GM19043 (cell line): ENCODE measurements around the gene UMOD.

Source experiments
- ATAC-seq: cut with Tn5 transposase; IDR thresholded peaks from one replicate; pipeline ENCODE4 v1.9.1; 2021; ENCODE audit warnings: low read depth; ENCODE audit not compliant: unreplicated experiment

UMOD gene

GRCh38 chr16:20369452-20370054 is 17.0 kb upstream of the UMOD start:
- no peak for ATAC-seq

GRCh38 chr16:20364051-20364450 is 11.5 kb upstream of the UMOD start:
- ATAC-seq = no peak

- no peak for ATAC-seq
Measured at GRCh38 chr16:20363191-20363590, 10.7 kb upstream of the UMOD start.

GRCh38 chr16:20359997-20360396 is 7.5 kb upstream of the UMOD start:
- no peak for ATAC-seq

- no peak for ATAC-seq
Measured at GRCh38 chr16:20355114-20355782, 2.7 kb upstream of the UMOD start.

- ATAC-seq = no peak
Measured at GRCh38 chr16:20353379-20353778, 864 bp upstream of the UMOD start.

DNA sequence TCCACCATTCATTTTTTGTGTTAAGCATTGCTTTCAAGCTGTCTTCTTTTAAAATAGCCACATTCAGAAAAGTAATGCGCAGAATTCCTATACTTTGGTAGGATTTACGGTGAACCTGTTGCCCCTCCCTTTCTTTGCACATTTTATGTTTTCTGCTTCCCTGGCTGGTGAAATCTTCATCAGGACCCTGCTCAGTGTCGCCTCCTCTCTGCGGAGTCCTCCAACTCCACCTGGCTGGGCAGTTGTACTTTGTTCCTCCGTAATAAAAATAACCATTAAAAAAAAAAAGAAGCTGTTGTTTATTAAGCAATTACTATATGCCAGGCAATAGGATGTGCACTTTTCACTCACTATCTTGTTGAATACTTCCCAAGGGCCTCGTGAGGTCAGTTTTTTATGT is 2.9 kb downstream of the UMOD start:
- no peak for ATAC-seq

GRCh38 chr16:20348365-20349185 is 3.9 kb downstream of the UMOD start:
- no peak for ATAC-seq

DNA sequence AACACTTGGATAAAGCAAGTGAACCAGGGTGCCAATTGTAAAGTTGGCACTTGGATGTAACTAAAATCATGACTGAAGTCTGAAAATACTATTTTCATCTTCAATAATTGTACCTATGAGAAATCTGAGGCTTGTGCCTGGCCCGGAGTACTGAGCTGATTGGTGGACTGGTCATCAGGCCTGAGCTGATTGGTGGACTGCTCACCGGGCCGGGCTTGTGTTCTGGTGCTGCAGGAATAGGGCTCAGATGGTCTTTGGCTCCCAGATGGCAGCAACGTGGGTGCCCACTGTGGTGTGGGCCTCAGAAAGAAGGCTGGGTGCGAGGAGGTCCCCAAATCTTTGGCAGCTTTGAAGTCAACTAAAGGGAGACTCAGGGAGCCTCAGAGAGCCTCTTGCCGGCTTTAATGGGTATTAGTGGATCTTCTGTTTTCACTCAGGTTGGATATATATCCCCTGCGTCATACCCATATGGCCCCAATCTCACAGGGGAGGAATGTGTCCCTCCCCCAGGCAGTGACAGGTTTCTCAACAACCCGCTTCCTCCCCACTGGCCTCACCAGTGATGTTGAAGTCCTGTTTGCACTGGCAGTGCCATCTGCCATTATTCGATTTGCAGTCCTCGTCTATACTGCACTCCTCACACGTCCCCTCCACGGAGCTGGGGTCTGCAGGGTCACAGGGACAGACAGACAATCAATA is 4.7 kb downstream of the UMOD start:
- no peak for ATAC-seq

- ATAC-seq = no peak
Measured at GRCh38 chr16:20344611-20345010, 7.9 kb downstream of the UMOD start.

- ATAC-seq = no peak
Measured at GRCh38 chr16:20339744-20340143, 12.8 kb downstream of the UMOD start.

- ATAC-seq = no peak
Measured at GRCh38 chr16:20336955-20337354, 15.6 kb downstream of the UMOD start.

- ATAC-seq = no peak
Measured at GRCh38 chr16:20334396-20334795, 18.1 kb downstream of the UMOD start.

DNA sequence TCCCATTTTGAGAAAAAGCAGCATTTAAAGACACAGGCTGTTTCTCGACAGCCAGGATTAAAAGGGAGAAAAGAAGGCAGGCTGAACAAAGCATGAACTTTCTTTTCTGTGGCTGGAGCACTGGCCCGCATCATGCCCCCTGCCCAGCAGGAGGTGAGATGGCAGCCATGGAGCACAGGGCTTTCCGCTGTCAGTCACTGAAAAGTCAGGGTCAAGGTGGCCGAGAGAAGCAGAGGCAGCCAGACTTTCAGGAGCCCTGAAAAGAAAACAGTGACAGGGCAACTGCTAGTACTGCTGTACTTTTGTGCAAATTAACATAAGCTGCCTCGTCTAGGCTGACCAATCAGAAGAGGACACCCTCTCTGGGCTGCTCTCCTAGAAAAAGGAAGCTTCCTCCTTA is 19.4 kb downstream of the UMOD start:
- ATAC-seq = no peak

GRCh38 chr16:20332411-20332810 is 20.1 kb downstream of the UMOD start:
- no peak for ATAC-seq

- ATAC-seq = no peak
Measured at GRCh38 chr16:20331635-20332034, 20.9 kb downstream of the UMOD start.

DNA sequence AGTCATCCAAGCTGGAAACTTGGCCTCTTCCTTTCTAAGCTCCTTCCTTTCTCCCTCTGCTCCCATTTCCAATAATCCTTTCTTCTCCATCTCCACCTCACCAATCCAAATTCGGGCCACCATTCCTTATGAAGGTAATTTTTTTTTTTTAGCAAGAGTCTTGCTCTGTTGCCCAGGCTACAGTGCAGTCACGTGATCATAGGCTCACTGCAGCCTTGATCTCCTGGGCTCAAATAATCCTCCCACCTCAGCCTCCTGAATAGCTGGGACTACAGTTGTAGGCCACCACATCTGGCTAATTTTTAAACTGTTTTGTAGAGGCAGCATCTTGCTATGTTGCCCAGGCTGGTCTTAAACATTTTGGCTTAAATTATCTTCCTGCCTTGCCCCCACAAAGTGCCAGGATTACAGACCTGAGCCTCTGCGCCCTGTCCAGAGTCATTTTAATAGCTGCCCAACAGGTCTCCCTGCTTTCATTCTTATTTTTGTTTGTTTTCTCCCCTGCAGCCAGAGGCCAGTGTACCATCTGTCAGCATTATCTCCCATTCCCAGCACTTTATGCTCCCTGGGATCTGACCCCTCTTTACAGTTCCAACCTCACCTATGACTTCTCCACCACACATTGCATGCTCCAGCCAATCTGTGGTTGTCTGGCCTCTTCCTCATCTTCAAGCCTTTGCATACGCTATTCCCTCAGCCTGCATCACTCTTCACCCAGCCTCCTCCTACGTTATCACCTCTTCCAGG is 22.9 kb downstream of the UMOD start:
- ATAC-seq = no peak

DNA sequence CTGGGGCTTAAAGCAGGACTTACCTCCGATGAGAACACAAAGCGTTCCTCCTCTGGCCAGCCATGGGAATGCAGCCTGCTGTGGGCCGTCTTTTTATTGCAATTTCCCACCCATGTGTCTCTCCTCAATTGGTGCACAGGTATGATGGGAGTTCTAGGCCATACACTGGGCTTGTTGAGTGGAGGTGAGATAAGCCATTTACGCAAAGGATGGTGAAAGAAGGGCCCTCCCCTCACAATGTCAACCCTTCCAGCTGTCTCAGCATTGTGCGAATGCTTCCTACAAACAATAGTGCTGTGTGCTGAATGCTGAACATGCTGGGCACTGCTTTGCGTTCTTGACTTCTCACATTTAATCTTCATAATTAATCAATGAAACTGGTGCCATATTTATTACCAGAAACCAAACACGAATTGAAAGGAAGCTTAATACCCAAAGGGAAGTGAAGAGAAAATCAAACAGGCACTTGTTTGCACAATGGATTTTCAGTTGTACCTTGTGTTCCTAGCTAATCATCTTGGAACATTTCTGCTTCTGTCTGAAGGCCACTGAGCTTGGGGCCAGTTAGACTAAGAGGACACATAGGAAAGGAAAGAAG is 25.0 kb downstream of the UMOD start, which contains the start of gene GP2:
Gene GP2, minus strand, starts transcription at position 70 of the 598 bp plus-strand sequence. CDS start 1,082 bp downstream, outside the sequence.
- no peak for ATAC-seq

GRCh38 chr16:20326321-20326720 is 26.2 kb downstream of the UMOD start:
- ATAC-seq = no peak

DNA sequence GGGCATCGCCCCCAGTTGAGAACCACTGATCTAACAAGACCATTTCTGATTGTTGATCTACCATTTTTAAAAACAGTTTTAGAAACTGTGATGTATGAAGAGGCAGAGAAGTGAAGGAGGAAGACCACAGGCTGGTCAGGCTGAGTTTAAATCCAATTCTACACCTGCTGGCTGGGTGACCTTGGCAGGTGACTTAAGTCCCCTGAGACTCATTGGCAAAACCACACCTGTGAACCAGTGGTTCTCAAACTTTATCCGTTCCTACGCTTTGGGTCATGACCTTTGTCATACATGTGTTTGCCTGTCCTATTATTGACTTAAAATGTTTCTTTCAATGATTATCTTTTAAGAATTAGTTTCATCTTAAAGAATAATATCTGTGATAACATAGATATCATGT is 27.5 kb downstream of the UMOD start:
- ATAC-seq = no peak
